Measurements from ENCODE around the gene SPIC. TPM values are rescaled to one million over a fixed set of nuclear protein-coding genes. Genes with fewer than 3 reads are reported as not detected.

SPIC gene
- not detected in 2 replicates for total RNA-seq

DNA sequence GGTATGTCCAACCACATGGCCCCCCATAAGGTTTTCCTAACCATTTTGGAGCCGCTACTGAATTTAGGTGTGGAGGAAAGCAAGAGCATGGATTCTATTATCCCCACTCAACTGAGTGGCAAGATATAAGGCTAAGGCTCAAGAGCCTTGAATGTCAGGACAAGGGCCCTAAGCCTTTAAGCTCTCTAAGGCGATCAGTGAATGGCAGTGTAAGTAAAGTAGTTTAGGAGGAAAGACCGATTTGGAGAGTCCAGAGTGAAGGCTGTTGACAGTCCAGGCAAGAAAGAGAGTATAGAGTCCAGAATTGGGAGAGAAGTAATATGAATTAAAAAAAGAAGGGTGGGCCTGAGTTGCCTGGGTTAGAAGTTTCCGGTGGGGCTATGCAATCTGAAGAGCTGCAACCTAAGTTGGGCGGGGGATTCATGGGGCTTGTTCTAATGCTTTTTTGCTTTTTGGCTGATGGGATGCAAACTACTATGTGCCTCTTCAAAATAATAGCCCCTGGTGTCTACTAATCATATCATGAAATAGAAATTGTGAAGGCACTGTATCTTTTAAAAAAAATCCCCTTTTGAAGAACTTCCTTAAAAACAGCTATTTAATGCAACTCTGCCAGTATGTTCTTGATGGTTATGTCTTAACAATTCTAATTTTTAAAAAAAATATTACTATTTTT, at the start of gene SPIC:
SPIC (plus strand) TSS at position 626 of the 676 bp plus-strand sequence. CDS start 1,569 bp downstream, outside the sequence.

Other genes with a start within 250 kb of the SPIC start
- 8.0 and 16.1 TPM in 2 replicates for gene UTP20, start 195.2 kb upstream of the SPIC start, total RNA-seq
- gene ARL1, start 67.6 kb upstream of the SPIC start, total RNA-seq, result 42.4 and 60.6 TPM in 2 replicates
- gene MYBPC1, start 119.6 kb downstream of the SPIC start, total RNA-seq, result not detected in 2 replicates
- gene CHPT1, start 222.3 kb downstream of the SPIC start, total RNA-seq, result 32.6 and 36.5 TPM in 2 replicates